HEK293T (cell line): ENCODE data around the gene CRTAC1.

ENCODE experiments used
- CTCF ChIA-PET: fragments of 350-600 bp; formaldehyde crosslinking; extraction: SDS; loops from one replicate; lab custom pipeline; 2021; ENCODE audit warnings: antibody characterized with exemption, inconsistent platforms; lab: Yijun Ruan, JAX
- POLR2A ChIA-PET: fragments of 350-600 bp; formaldehyde crosslinking; extraction: SDS; loops from one replicate; lab custom pipeline; 2020; ENCODE audit warnings: antibody characterized with exemption, inconsistent platforms; lab: Yijun Ruan, JAX
- DNase-seq: peaks from one replicate; pipeline ENCODE4 v3.0.0; 2012; ENCODE audit warnings: mixed read lengths; ENCODE audit errors: extremely low spot score
- ARNT ChIP-seq: fragments of 450-650 bp; IDR thresholded peaks from 2 replicates; pipeline ENCODE4 v1.6.1; 2017; ENCODE audit warnings: mild to moderate bottlenecking
- BHLHE40 ChIP-seq: fragments of 450-650 bp; IDR thresholded peaks from 2 replicates; pipeline ENCODE4 v1.6.1; 2016; ENCODE audit warnings: mild to moderate bottlenecking, moderate library complexity, borderline replicate concordance
- CTBP1 ChIP-seq: fragments of 450-650 bp; IDR thresholded peaks from 2 replicates; pipeline ENCODE4 v1.6.1; 2016; ENCODE audit warnings: borderline replicate concordance
- ELF4 ChIP-seq: fragments of 450-650 bp; IDR thresholded peaks from 2 replicates; pipeline ENCODE4 v1.6.1; 2017; ENCODE audit warnings: antibody characterized with exemption
- FOXA1 ChIP-seq: fragments of 450-650 bp; IDR thresholded peaks from 2 replicates; pipeline ENCODE4 v1.6.1; 2016; ENCODE audit warnings: mild to moderate bottlenecking
- FOXK2 ChIP-seq: fragments of 450-650 bp; IDR thresholded peaks from 2 replicates; pipeline ENCODE4 v1.6.1; 2016; ENCODE audit warnings: mild to moderate bottlenecking
- FOXM1 ChIP-seq: fragments of 450-650 bp; IDR thresholded peaks from 2 replicates; pipeline ENCODE4 v1.6.1; 2017; ENCODE audit warnings: mild to moderate bottlenecking, borderline replicate concordance
- HDGF ChIP-seq: fragments of 450-650 bp; IDR thresholded peaks from 2 replicates; pipeline ENCODE4 v1.6.1; 2017; ENCODE audit warnings: antibody characterized with exemption, borderline replicate concordance
- L3MBTL2 ChIP-seq: fragments of 450-650 bp; conservative IDR thresholded peaks from 2 replicates; pipeline ENCODE4 v1.6.1; 2016; ENCODE audit warnings: mild to moderate bottlenecking
- LEF1 ChIP-seq: fragments of 450-650 bp; IDR thresholded peaks from 2 replicates; pipeline ENCODE4 v1.6.1; 2017; ENCODE audit warnings: mild to moderate bottlenecking, borderline replicate concordance
- NFRKB ChIP-seq: fragments of 450-650 bp; IDR thresholded peaks from 2 replicates; pipeline ENCODE4 v1.6.1; 2016; ENCODE audit warnings: mild to moderate bottlenecking, moderate library complexity
- PKNOX1 ChIP-seq: fragments of 450-650 bp; IDR thresholded peaks from 2 replicates; pipeline ENCODE4 v1.6.1; 2016
- SP1 ChIP-seq: fragments of 450-650 bp; IDR thresholded peaks from 2 replicates; pipeline ENCODE4 v1.6.1; 2017
- SUZ12 ChIP-seq: fragments of 450-650 bp; IDR thresholded peaks from 2 replicates; pipeline ENCODE4 v1.6.1; 2016; ENCODE audit warnings: mild to moderate bottlenecking
- TARDBP ChIP-seq: fragments of 450-650 bp; IDR thresholded peaks from 2 replicates; pipeline ENCODE4 v1.6.1; 2016
- ZNF384 ChIP-seq: fragments of 450-650 bp; IDR thresholded peaks from 2 replicates; pipeline ENCODE4 v1.6.1; 2016

CRTAC1 gene

GRCh38 chr10:97827702-97828291, 202.6 kb downstream of the CRTAC1 start:
- POLR2A ChIA-PET, result no interaction called here
- DNase-seq, result no peak
- CTCF ChIA-PET, result interaction anchor here (0.6 kb wide), 1 partner anchor 70 kb away, joined by 3 read pairs; no protein-coding TSS in a partner anchor
- TF ChIP-seq SUZ12, result no peak
- TF ChIP-seq SP1, result no peak
- TF ChIP-seq CTBP1, result no peak
- TF ChIP-seq L3MBTL2, result no peak
- TF ChIP-seq FOXA1, result no peak
- no peak for TF ChIP-seq ZNF384
- no peak for TF ChIP-seq BHLHE40
- TF ChIP-seq ARNT, result no peak
- TF ChIP-seq FOXM1, result no peak
- no peak for TF ChIP-seq ELF4

GRCh38 chr10:97826892-97827291, 203.5 kb downstream of the CRTAC1 start:
- CTCF ChIA-PET, result no interaction called here
- TF ChIP-seq ZNF384, result no peak
- no peak for TF ChIP-seq FOXM1
- no peak for TF ChIP-seq ARNT
- TF ChIP-seq SUZ12, result no peak
- no peak for TF ChIP-seq SP1
- no peak for TF ChIP-seq NFRKB
- no peak for DNase-seq
- POLR2A ChIA-PET, result no interaction called here

- ChIA-PET POLR2A (no interaction called here), CTCF (interaction anchor here (1.0 kb wide), 1 partner anchor 22 kb away, joined by 4 read pairs; no protein-coding TSS in a partner anchor)
- DNase-seq, result no peak
- TF ChIP-seq CTBP1 (no peak), L3MBTL2 (no peak), FOXK2 (no peak), NFRKB (no peak), ARNT (no peak), SP1 (no peak), FOXA1 (no peak), BHLHE40 (no peak), PKNOX1 (no peak), SUZ12 (no peak), ELF4 (no peak)
Observed at GRCh38 chr10:97825020-97825760, 205.2 kb downstream of the CRTAC1 start.

- CTCF ChIA-PET, result no interaction called here
- TF ChIP-seq CTBP1, result no peak
- no peak for TF ChIP-seq ZNF384
- no peak for TF ChIP-seq NFRKB
- no peak for TF ChIP-seq FOXM1
- no peak for TF ChIP-seq TARDBP
- TF ChIP-seq ELF4, result no peak
- no peak for TF ChIP-seq FOXK2
- no peak for TF ChIP-seq SUZ12
- TF ChIP-seq LEF1, result no peak
- no peak for TF ChIP-seq SP1
- TF ChIP-seq BHLHE40, result no peak
- TF ChIP-seq PKNOX1, result no peak
- TF ChIP-seq L3MBTL2, result no peak
- no peak for TF ChIP-seq FOXA1
- TF ChIP-seq ARNT, result no peak
- TF ChIP-seq HDGF, result no peak
- POLR2A ChIA-PET, result no interaction called here
- no peak for DNase-seq
Observed at GRCh38 chr10:97823734-97824133, 206.7 kb downstream of the CRTAC1 start.

- ChIA-PET POLR2A (no interaction called here), CTCF (interaction anchor here (1.0 kb wide), 1 partner anchor 30 kb away, joined by 3 read pairs; no protein-coding TSS in a partner anchor)
- TF ChIP-seq ZNF384 (no peak), CTBP1 (no peak), BHLHE40 (no peak), FOXA1 (no peak), HDGF (no peak), NFRKB (no peak), ARNT (no peak), TARDBP (no peak), FOXM1 (no peak), FOXK2 (no peak), PKNOX1 (no peak), SUZ12 (no peak), L3MBTL2 (no peak), LEF1 (no peak), ELF4 (no peak), SP1 (no peak)
- no peak for DNase-seq
Observed at GRCh38 chr10:97822261-97822687, 208.1 kb downstream of the CRTAC1 start.
